Thyroid gland (tissue), 4 donors: ENCODE results near the gene EEFSEC. TPM values are rescaled to one million over a fixed set of nuclear protein-coding genes. Genes with fewer than 3 reads are reported as not detected.

ENCODE experiments used
- DNase-seq, 2 donors: peaks; one replicate each; pipeline ENCODE4 v3.0.0-alpha.2; 2019
- H3K27ac ChIP-seq, 3 donors: fragments of 200-600 bp; sonication (generic); 1 replicate in 2 of 3; 2 replicates in 1 of 3; pipeline ENCODE4 v1.5.1; 2016 to 2019; ENCODE audit warnings: mild to moderate bottlenecking in 1 of 3, moderate library complexity in 1 of 3
- H3K27me3 ChIP-seq: fragments of 200-600 bp; sonication (generic); one replicate; pipeline ENCODE4 v1.5.1; 2019
- H3K36me3 ChIP-seq, 2 donors: fragments of 200-600 bp; sonication (generic); one replicate each; pipeline ENCODE4 v1.5.1; 2016 to 2019
- H3K4me1 ChIP-seq, 2 donors: fragments of 200-600 bp; sonication (generic); one replicate each; pipeline ENCODE4 v1.5.1; 2017 to 2019
- H3K4me3 ChIP-seq, 3 donors: fragments of 200-600 bp; sonication (generic); replicated peaks in 1 of 3; 1 replicate in 2 of 3; 2 replicates in 1 of 3; pipeline ENCODE4 v1.5.1; 2016; ENCODE audit warnings: mild to moderate bottlenecking in 1 of 3
- H3K9me3 ChIP-seq: fragments of 200-600 bp; sonication (generic); one replicate; pipeline ENCODE4 v1.5.1; 2017
- CTCF ChIP-seq, 6 experiments: fragments of 200-600 bp in 3 of 6; fragments of 450-650 bp in 3 of 6; sonication (generic) in 3 of 6; IDR thresholded peaks; one replicate each; pipeline ENCODE4 v1.5.1; 2016 to 2019; ENCODE audit warnings: antibody characterized with exemption in 6 of 6, mild to moderate bottlenecking in 2 of 6, inconsistent platforms in 1 of 6, moderate library complexity in 1 of 6
- POLR2A ChIP-seq, 2 donors: fragments of 450-650 bp; IDR thresholded peaks; one replicate each; pipeline ENCODE4 v1.6.1; 2017; ENCODE audit warnings: antibody characterized with exemption in 2 of 2, mild to moderate bottlenecking in 2 of 2, moderate library complexity in 1 of 2
- WGBS, 2 donors: methylation state at CpG; one replicate each; pipeline ENCODE4 v1.1.5; 2017; 5-methylcytosine and 5-hydroxymethylcytosine counted together
- intact Hi-C: fragments of 100-400 bp; cut with DNase I; formaldehyde crosslinking; loops from one replicate; pipeline ENCODE4 v1.15.1; 2023
- total RNA-seq, 4 donors: library from RNA; depleted of rRNA; stranded (reverse); fragments of >200 nt; gene quantifications; one replicate each; pipeline ENCODE4 v1.2.3, GENCODE V29; 2016

EEFSEC gene
- total RNA-seq, 4 donors from 2014 or later = 13.3 to 26.6 (median 21.7) TPM

GRCh38 chr3:128364808-128365360, 211.6 kb downstream of the EEFSEC start:
- Histone ChIP-seq H3K27me3 (no peaks in the 10 kb centered on the region), H3K4me1 (no peaks in the 10 kb centered on the region), H3K9me3 (no peaks in the 10 kb centered on the region), H3K4me3 (no peak overlapping the region), H3K27ac (no peak overlapping the region), H3K36me3 (no peaks in the 10 kb centered on the region)
- WGBS, 2 donors = 82 to 96% methylated on average over 3 to 6 of the region's 7 CpGs
- intact Hi-C loops = no loop called here
- TF ChIP-seq POLR2A (IDR thresholded peaks at IDR 0.05) (no peak), CTCF (IDR thresholded peaks at IDR 0.05) (no peak)
- DNase-seq = no peak

- Histone ChIP-seq H3K9me3 (no peaks in the 10 kb centered on the region), H3K4me1 (no peaks in the 10 kb centered on the region), H3K4me3 (no peak overlapping the region), H3K36me3 (no peaks in the 10 kb centered on the region), H3K27me3 (no peaks in the 10 kb centered on the region), H3K27ac (no peak overlapping the region)
- no peak for TF ChIP-seq CTCF (IDR thresholded peaks at IDR 0.05)
- TF ChIP-seq POLR2A (IDR thresholded peaks at IDR 0.05) = no peak
- no peak for DNase-seq
- WGBS, 2 donors = 94 to 100% methylated on average over 2 of the region's 2 CpGs
- intact Hi-C loops = no loop called here
These were observed 212.9 kb downstream of the EEFSEC start for GRCh38 chr3:128366136-128366535.

GRCh38 chr3:128366652-128367051, 213.4 kb downstream of the EEFSEC start:
- 83 to 84% methylated on average over 5 of the region's 5 CpGs for WGBS, 2 donors

GRCh38 chr3:128367221-128367620, 213.9 kb downstream of the EEFSEC start:
- H3K36me3 ChIP-seq = no peaks in the 10 kb centered on the region
- H3K4me1 ChIP-seq = no peaks in the 10 kb centered on the region
- no peak for TF ChIP-seq POLR2A (IDR thresholded peaks at IDR 0.05)
- no peak for TF ChIP-seq CTCF (IDR thresholded peaks at IDR 0.05)
- H3K4me3 ChIP-seq = no peak overlapping the region
- intact Hi-C loops = no loop called here
- H3K27ac ChIP-seq = no peak overlapping the region
- no peak for DNase-seq
- 90% methylated on average over 5 of the region's 5 CpGs; no CpG with 5 or more reads in 1 of the 2 donors for WGBS, 2 donors
- no peaks in the 10 kb centered on the region for H3K27me3 ChIP-seq
- H3K9me3 ChIP-seq = no peaks in the 10 kb centered on the region

More at GRCh38 chr3:128366652-128367051, 213.4 kb downstream of the EEFSEC start:
- Histone ChIP-seq H3K27me3 (no peaks in the 10 kb centered on the region), H3K9me3 (no peaks in the 10 kb centered on the region), H3K27ac (no peak overlapping the region), H3K4me3 (no peak overlapping the region), H3K36me3 (no peaks in the 10 kb centered on the region), H3K4me1 (no peaks in the 10 kb centered on the region)
- intact Hi-C loops = no loop called here
- no peak for TF ChIP-seq CTCF (IDR thresholded peaks at IDR 0.05)
- no peak for TF ChIP-seq POLR2A (IDR thresholded peaks at IDR 0.05)
- no peak for DNase-seq

- H3K27ac ChIP-seq = no peak overlapping the region
- TF ChIP-seq CTCF (IDR thresholded peaks at IDR 0.05) (no peak), POLR2A (IDR thresholded peaks at IDR 0.05) (no peak)
- 94 to 97% methylated on average over 3 to 4 of the region's 4 CpGs for WGBS, 2 donors
- H3K9me3 ChIP-seq = no peaks in the 10 kb centered on the region
- no peaks in the 10 kb centered on the region for H3K27me3 ChIP-seq
- H3K4me1 ChIP-seq = no peaks in the 10 kb centered on the region
- intact Hi-C loops = no loop called here
- no peaks in the 10 kb centered on the region for H3K36me3 ChIP-seq
- no peak for DNase-seq
- no peak overlapping the region for H3K4me3 ChIP-seq
These were observed 214.5 kb downstream of the EEFSEC start for GRCh38 chr3:128367761-128368160.
